Upper lobe of left lung (tissue), 4 donors: ENCODE results near the gene SPRING1.

Source experiments
- CTCF ChIP-seq, 6 experiments: fragments of 450-650 bp in 4 of 6; fragments of 200-600 bp in 2 of 6; sonication (generic) in 2 of 6; IDR thresholded peaks; one replicate each; pipeline ENCODE4 v1.5.1; 2016 to 2019; ENCODE audit warnings: antibody characterized with exemption in 6 of 6
- EP300 ChIP-seq, 4 donors: sonication (generic); formaldehyde crosslinking; IDR thresholded peaks; one replicate each; pipeline ENCODE4 v1.5.1; 2017; ENCODE audit warnings: antibody characterized with exemption in 4 of 4, control low read depth in 2 of 4
- POLR2A ChIP-seq, 4 donors: fragments of 450-650 bp; IDR thresholded peaks; one replicate each; pipeline ENCODE4 v1.5.1; 2016 to 2017; ENCODE audit warnings: antibody characterized with exemption in 4 of 4, mild to moderate bottlenecking in 2 of 4
- POLR2AphosphoS5 ChIP-seq, 2 donors: sonication (generic); formaldehyde crosslinking; IDR thresholded peaks; one replicate each; pipeline ENCODE4 v1.5.1; 2017; ENCODE audit warnings: antibody characterized with exemption in 2 of 2

- no peak for TF ChIP-seq CTCF (IDR thresholded peaks at IDR 0.05)
- TF ChIP-seq EP300 (IDR thresholded peaks at IDR 0.05): no peak
- TF ChIP-seq POLR2AphosphoS5 (IDR thresholded peaks at IDR 0.05): no peak
- no peak for TF ChIP-seq POLR2A (IDR thresholded peaks at IDR 0.05)
Measured at GRCh38 chr12:116714175-116714574, 23.7 kb downstream of the SPRING1 start.
